HG03378 (cell line): ENCODE data around the gene TRMT44.
"Not testable (repeated sequence)": the region's sequence is repeated elsewhere in the genome, so short reads cannot be mapped to it uniquely, and the experiment has no call there.

Experiments used
- ATAC-seq: cut with Tn5 transposase; IDR thresholded peaks from one replicate; pipeline ENCODE4 v1.9.1; 2021; ENCODE audit warnings: mild to moderate bottlenecking, moderate library complexity; ENCODE audit not compliant: unreplicated experiment

The TRMT44 gene

DNA sequence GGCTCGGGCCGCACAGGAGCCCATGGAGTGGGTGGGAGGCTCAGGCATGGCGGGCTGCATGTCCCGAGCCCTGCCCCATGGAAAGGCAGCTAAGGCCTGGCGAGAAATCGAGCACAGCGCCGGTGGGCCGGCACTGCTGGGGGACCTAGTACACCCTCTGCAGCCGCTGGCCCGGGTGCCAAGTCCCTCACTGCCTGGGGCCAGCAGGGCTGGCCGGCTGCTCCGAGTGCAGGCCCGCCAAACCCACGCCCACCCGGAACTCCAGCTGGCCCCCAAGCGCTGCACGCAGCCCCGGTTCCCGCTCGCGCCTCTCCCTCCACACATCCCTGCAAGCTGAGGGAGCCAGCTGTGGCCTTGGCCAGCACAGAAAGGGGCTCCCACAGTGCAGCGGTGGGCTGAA lies 50.9 kb downstream of the TRMT44 start:
- ATAC-seq, result not testable (repeated sequence)

- ATAC-seq, result no peak
Measured at GRCh38 chr4:8492174-8492573, 51.6 kb downstream of the TRMT44 start.

- ATAC-seq, result no peak
Measured at GRCh38 chr4:8493484-8493883, 52.9 kb downstream of the TRMT44 start.

GRCh38 chr4:8494218-8494617 lies 53.6 kb downstream of the TRMT44 start:
- no peak for ATAC-seq

DNA sequence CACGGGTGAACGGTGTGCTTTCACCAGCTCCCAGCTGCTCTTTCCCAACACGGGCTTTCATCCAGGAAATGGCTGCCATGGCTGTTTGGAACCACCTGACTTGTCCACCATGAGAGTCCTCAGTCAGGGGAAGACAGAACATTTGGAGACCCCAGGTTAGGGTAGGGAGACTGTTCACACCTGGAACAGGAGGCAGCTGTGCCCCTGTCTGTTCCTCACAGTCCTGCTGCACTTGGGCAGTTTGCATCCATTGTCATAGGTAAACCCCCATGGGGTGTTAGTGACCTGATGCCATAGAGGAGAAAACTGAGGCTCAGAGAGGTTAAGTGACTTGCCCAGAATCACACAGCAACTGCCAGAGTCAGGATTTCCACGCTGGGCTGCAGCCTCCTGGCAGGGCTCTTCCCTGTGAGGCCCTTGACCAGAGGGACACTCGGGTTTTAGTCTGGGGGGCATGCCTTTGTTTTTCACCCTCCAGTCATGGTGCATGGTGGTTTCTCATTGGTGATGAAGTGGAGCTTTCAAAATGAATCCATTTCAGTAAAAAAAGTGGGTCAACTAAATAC lies 54.5 kb downstream of the TRMT44 start:
- ATAC-seq, result no peak

DNA sequence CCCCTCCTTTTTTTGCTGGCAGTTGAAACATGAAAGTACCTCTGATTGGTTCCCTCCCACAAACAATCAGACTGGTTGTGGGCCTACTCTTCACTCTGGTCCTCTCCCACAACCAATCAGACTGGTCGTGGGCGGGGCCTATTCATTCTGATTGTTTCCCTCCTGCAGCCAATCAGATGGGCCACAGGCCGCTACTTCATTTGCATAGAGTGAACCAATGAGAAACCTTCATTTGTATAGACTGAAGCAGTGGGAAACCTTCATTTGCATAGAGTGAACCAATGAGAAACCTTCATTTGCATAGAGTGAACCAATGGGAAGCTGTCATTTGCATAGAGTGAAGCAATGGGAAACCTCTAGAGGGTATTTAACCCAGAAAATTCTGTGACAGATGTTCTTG lies 55.2 kb downstream of the TRMT44 start:
- no peak for ATAC-seq

- ATAC-seq, result no peak
Measured at GRCh38 chr4:8497762-8498161, 57.2 kb downstream of the TRMT44 start.

- no peak for ATAC-seq
Measured at GRCh38 chr4:8500966-8501365, 60.4 kb downstream of the TRMT44 start.

DNA sequence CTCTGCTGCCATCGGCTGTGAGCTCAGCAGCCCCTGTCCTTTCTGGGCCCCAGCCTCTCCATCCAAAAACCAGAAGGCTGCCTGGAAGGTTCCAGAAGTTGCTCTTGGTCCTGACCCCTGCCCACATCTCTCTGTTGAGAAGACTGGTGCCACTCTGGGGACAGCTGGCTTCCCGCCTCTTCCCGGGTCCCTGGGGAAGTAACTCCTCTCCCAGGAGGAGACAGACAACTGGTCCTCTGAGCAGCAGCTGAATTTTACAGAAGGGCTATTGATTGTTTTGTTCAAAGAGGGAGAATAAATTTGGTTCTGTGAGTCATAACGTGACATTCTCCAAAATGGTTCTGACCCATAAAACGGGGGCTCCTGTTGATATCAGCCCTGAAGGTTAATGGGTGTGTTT lies 61.2 kb downstream of the TRMT44 start:
- ATAC-seq, result no peak

- no peak for ATAC-seq
Measured at GRCh38 chr4:8502371-8502770, 61.8 kb downstream of the TRMT44 start.

- ATAC-seq, result no peak
Measured at GRCh38 chr4:8502836-8503585, 62.4 kb downstream of the TRMT44 start.

DNA sequence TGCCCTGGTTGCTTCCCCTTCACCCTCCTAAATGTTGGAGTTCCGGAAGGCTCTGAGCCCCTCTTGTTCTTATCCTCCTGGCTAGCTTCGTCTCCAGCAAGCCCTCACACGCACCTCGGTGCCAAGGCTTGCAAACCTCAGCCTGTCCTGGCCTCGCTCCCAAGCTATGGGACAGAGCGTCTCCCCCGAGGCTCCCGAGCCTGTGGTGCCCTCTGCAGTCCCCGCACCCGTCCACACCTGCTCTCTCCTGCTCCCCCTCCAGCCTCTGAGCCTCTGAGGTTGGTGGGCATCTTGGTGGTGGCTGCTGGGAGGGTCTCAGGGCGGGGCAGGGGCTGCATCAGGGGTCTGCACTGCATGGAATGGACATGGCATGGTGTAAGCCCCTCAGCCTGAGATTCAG lies 63.2 kb downstream of the TRMT44 start:
- ATAC-seq, result no peak

- ATAC-seq, result no peak
Measured at GRCh38 chr4:8504279-8505007, 63.9 kb downstream of the TRMT44 start.

DNA sequence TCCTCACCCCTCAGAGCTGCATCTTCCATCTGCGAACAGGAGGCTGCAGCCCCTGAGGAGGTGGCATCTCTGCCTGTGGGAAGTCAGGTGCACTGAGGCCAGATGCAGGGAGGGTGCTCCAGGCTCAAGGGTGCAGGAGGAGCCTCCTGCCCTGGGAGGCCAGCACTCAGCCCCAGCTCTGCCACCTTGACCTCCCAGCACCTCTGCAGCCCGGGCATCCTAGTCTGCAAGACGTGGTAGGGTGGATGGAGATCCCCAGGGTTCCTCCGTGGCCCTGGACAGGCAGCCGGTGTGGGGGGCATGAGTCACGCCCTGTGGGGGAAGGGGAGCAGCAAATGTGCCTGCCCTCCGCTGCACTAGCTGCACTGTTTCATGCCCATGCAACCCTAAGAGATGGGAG lies 64.7 kb downstream of the TRMT44 start:
- no peak for ATAC-seq

GRCh38 chr4:8506006-8506372 lies 65.4 kb downstream of the TRMT44 start:
- no peak for ATAC-seq

DNA sequence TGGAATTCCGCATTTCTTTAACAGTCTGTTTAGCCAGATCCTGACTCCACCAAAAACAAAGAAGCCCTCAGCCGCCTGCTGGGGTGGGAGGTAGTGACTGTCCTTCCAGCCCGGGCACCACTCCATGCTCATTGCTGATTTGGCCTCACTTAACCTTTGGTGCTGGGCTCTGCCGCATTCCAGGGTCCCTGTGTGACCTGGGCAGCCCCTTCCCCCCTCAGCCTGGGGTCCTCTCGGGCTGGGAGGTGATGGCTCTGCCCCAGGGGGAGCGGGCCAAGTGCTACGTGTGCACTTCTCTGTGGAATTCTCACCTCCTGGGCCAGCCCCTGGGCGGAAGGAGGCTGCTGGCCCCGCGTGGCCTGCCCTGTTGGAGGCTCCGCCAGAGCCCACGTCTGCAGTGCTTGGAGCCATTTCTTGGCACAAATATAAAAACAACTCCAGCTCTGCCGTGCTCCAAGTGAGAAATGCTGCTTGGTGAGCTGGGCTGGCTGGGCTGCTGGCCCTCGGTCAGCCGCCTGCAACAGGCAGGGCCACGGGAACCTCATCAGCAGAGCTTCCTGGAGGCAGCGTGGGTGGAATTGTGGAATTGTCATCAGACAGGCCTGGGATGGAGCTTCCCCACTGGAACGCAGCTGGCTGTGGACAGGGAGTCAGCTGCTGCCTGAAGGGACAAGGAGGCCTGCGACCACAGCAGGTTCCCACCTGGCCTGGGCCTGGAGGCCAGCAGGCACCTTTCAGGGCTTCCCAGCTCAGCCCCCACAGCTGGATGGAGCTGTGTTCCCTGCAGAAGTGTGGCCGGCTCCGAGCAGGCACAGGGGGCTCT lies 66.0 kb downstream of the TRMT44 start:
- ATAC-seq, result no peak

DNA sequence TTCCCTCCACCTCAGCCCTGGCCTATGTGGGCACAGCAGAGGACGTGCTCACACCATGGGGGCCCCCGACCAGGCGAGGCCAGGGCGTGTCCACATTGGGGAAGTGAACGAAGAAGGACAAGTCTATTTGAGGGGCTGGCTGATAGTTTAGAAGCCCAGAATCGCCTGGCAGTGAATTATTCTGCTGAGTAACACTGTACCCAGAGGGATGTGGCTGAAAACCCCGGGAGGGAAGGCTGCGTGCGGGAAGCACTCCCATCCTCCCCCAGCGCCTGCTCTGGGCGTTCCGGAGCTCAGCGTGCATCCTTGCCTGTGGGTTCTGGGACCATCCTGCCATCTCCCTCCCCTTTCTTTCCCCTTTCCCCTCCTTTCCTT lies 66.6 kb downstream of the TRMT44 start:
- ATAC-seq, result no peak

GRCh38 chr4:8507624-8508023 lies 67.0 kb downstream of the TRMT44 start:
- ATAC-seq, result no peak

DNA sequence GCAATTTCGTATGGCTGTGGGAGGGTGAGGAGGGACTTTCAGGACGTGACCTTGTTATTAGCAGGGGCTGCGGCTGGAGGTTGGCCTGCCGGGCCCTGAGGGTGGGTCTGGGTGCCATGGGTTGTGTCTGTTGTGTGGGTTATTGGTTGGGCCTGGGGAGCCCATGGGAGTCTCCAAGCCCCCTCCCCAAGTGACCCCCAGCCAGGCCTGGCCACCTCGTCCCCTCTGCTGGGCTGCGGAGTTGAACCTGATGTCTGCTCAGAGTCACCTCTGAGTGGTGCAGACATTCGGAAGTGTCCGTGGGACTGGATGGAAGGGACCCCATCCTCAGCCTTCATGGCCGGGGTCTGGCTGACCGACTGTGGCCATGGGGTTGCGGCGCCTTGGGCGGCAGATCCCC lies 67.7 kb downstream of the TRMT44 start:
- no peak for ATAC-seq

GRCh38 chr4:8508740-8509139 lies 68.2 kb downstream of the TRMT44 start:
- ATAC-seq, result no peak

- ATAC-seq, result no peak
Measured at GRCh38 chr4:8509311-8509950, 68.9 kb downstream of the TRMT44 start.
